C4-2B (cell line): ENCODE measurements around the gene MUC21.

Experiments
- CTCF ChIP-seq: fragments of 450-650 bp; conservative IDR thresholded peaks from 2 replicates; pipeline ENCODE4 v1.5.1; 2017; ENCODE audit warnings: mild to moderate bottlenecking
- ZFX ChIP-seq: fragments of 450-650 bp; IDR thresholded peaks from 2 replicates; pipeline ENCODE4 v1.6.1; 2017

- TF ChIP-seq CTCF (no peak), ZFX (no peak)
Observed at GRCh38 chr6:30960907-30961673, 22.4 kb upstream of the MUC21 start.
